ENCODE measurements around the gene THRAP3.

Gene THRAP3

DNA sequence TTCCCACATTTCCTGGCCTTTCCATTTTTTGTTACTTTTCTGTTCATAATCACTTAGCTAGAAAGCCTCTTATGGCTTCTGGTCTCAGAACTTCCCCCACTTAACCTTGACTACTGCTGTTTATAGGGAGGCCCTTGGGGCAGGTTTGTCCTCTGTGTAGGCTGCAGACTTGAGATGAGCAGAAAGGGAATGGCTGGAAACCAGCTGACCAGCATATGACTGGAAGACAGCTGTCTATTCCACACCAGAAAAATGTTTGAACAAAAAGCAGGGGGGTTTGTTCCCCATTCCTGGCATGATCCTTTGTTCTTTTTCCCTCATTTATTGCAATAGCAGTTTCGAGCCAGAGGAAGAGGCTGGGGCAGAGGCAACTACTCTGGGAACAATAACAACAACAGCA, 77.0 kb downstream of the THRAP3 start:
- no peak for DNase-seq (ENCODE audit: low read depth)

DNA sequence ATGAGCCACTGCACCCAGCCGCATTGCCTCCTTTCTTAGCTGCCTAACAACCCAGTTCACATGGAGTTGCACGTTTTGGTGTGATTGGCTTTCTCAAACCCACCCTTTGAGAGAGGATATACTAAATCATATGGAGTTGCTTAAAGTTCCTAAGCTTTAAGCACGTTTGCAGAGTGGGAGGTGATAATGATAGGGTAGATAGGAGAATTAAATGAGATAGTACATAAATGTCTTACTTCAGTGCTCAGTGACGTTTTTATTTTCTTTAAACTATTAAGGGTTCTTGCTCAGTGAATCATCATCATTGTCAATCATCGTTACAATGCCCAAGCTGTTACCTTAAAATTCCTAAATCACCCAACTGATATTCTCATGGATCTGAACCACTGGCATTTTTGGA, 79.0 kb downstream of the THRAP3 start:
- no peak for DNase-seq (ENCODE audit: low read depth)

DNA sequence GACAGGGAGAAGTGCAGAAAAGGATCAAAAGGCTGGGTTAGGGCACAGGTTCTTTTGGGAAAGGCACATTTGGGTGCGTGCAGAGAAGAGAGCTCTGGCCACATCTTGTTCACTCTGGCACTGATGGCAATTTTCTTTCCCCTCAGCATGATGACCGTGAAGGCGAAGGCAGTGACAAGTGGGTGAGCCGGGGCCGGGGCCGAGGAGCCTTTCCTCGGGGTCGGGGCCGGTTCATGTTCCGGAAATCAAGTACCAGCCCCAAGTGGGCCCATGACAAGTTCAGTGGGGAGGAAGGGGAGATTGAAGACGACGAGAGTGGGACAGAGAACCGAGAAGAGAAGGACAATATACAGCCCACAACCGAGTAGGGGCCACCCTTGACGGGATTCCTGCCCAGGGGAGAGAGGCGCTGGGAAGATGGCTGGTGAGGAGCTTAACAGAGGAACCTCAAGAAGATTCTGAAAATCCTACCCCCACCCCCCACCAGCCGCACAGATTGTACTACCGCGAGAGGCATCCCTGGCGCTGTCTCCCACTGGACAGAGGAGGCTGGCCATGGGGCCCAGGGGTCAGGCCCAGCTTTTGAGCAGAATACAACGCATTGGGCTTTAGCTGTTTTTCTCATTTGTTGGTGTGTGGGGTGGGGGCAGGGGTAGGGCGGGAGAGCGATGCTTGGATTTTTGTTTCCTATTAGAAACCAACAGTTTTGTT, 79.6 kb downstream of the THRAP3 start:
- DNase-seq (ENCODE audit: low read depth): no peak

DNA sequence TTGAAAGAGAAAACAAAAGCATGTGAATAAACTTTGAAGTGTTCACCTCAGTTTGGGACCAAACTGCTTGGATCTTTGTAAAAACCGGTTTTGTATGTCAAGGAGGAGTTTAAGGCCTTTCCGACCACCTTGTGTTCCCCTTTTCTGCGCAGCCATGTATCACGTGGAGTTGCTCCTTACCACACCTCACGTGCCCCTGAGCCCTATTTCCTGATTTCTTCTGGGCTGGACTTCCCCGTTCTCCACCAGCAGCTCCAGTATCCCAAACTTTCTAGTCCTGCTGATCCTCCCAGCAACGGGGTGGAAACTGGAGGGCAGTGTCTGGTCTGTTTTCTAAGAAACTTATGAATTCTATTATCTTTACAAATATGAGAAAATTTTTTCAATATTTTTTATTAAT, 80.3 kb downstream of the THRAP3 start:
- DNase-seq (ENCODE audit: low read depth): no peak

DNA sequence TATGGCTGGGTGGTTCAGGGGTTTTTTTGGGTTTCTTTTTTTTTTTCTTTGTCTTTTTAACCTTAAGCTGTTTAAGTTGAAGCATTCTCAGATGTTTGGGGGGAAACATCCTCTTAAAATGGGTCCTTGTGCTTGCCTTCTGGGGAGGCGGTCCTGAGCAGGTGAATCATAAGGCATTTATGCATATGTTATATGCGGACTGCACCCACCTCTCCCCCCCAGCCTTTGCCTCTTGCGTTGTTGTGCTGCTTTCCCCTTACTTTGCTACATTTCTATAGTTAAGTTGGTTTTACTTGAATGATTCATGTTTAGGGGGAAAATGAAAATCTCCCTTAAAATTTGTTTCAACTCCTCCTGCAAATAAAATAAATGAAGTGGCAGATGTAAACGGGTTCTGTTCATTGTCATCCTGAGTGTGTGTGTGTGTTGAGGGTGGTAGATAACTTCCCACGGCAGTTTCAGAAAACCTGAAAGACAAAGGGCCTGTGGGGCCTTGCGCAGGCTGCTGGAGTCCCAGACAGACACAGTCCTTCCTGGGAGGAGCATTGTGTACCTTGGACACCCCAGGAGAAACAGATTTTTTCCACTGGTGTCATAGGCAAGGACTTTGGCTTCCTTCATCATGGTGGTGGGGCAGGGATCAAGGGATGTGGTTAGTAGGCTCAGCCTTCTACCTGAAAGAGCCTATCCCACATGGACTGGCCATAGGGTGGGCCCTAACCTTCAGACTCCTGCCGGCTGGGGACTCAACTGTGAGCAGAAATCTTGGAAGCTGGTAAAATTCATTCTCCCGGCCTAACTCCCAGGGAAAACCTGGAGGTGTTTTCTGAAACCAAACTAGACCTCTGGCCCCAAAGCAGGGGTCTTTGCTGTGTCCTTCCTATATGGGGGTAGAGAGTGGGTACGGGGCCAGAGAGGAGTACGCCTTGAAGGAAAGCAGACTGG, 81.0 kb downstream of the THRAP3 start:
- no peak for DNase-seq (ENCODE audit: low read depth)

DNA sequence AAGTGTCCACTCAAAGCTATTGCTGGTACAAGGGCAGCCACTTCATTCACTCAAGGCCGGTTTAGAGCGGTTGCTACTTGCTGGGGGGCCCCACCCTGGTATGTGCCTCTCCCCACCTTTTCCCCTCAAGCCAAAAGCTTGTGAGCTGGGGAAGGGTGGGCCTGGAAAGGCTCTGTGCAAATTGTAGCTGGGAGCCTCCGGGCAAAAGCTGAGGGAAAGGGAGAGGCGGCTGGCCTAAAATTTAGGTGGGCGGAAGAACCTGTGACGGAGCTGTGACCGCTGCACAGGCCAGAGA, 81.6 kb downstream of the THRAP3 start:
- DNase-seq (ENCODE audit: low read depth): no peak

DNA sequence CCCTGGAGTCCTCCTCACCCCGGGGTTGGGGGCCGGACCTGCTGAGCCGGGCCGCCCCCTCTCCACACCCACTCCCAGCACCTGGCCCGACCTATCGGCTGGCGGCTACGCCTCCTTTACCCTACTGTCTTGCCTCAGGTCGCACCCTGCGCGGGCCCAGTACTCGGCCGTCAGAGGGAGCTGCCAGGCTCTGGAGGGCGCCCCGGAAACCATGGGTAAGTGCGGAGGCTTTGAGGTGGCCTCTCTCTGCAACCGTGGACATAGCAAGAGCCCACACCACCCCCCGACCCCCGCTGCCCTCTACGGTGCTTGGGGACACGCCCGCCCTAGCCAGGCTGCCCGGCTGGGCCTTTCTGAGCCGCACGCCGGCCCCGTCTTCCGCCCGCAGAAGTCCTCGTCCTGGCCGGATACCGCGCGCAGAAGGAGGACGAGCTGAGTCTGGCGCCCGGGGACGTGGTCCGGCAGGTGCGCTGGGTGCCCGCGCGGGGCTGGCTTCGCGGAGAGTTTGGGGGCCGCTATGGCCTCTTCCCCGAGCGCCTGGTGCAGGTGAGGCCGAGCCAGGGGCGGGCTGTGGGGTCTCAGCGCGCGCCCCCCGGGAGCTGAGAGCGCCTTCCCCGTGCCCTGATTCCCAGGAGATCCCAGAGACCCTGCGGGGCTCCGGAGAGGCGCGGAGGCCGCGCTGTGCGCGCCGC, 82.1 kb downstream of the THRAP3 start, which contains the start of gene SH3D21:
Gene SH3D21, plus strand, starts transcription at position 159 of the 692 bp plus-strand sequence. Its CDS starts 53 bp downstream, at position 212.
- no peak for DNase-seq (ENCODE audit: low read depth)

DNA sequence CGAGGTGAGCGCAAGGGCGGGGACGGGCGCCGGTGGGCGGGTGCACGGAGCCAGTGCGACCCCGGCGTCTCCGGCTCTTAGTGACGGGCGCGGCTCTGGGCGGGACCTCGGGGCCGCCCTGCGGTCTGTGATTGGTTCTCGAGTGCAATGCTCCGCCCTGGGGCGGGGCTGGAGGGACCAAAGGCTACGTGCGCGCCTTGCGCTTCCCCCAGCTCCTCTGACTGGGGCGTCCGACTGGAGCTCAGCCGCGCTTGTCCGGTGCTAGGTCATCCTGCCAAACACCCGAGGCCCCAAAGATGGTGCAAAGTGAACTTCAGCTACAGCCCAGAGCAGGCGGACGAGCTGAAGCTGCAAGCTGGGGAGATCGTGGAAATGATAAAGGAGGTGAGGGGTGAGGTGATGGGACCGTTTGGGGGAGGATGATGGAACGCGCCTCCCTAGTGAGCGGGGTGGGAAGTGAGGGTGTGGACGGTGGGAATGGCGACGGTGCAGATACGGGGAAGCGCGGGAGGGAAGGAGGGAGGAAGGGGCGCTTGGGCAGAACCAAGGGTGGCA, 82.7 kb downstream of the THRAP3 start:
- DNase-seq (ENCODE audit: low read depth): peak; percentile 76

DNA sequence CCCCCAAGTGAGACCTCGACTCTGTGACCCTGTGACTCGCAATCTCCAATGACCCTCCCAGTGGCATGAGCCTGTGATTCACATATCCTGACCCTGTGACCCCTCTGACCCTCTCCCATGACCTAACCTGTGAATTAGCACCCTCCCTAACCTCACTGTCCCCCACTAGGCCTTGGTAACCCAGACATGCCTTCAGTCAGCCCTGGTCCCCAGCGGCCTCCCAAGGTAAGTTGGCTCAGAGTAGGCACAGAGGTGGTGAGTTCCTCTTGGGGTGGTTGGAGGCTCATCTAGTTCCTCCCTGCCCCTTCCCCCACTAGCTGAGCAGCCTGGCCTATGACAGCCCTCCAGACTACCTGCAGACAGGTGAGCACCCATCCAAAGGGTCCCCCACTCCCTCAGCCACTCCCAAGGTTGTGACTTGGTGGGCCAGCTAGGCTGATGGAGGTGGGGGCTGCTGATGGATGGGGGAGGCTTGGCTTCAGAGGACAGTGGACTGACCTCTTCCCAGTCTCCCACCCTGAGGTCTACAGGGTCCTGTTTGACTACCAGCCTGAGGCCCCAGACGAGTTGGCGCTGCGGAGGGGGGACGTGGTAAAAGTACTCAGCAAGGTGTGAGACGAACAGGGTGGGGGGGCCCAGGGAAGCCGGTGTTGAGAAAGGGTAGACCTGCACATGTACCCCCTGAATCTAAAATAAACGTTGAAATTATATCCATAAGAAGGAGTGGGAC, 83.5 kb downstream of the THRAP3 start:
- DNase-seq (ENCODE audit: low read depth): no peak

DNA sequence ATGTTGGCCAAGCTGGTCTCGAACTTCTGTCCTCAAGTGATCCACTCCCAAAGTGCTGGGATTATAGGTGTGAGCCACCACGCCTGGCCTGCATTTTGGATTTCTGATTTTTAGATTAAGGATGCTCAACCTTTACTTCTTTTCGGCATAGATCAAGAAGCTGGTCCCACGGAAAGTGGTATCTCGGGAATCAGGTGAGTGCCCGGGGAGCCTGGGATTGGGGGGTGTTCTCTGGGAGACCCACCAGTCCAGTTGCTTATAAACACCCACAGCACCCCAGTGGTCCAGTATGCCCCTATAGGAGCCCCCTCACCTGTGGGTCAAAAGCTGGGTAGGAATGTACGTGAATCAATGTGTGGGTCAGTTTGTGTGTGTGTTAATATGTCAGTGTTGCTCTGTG, 85.2 kb downstream of the THRAP3 start:
- DNase-seq (ENCODE audit: low read depth): no peak

DNA sequence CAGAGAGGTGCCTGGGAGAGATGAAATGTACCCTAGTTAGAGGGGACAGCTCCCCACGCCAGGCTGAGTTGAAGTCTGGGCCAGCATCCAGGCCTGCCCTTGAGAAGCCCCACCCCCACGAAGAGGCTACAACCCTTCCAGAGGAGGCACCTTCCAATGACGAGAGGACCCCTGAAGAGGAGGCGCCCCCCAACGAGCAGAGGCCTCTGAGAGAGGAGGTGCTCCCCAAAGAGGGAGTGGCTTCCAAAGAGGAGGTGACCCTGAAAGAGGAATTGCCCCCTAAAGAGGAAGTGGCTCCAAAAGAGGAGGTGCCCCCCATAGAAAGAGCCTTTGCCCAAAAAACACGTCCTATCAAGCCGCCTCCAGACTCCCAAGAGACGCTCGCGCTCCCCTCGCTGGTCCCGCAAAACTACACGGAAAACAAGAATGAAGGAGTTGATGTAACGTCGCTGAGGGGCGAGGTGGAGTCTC, 96.1 kb downstream of the THRAP3 start:
- DNase-seq (ENCODE audit: low read depth): no peak

DNA sequence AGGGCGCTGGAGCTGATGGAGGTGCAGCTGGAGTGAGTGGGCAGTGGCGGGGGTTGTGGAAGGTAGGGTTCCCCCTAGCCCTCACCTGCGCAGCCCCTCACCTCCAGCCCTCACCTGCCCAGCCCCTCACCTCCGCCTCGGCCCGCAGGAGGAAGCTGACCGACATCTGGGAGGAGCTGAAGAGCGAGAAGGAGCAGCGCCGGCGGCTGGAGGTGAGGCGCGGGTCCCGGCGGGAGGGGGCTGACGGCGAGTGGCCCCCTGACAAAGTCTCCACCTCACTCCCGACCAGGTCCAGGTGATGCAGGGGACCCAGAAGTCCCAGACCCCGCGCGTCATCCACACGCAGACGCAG, 96.5 kb downstream of the THRAP3 start:
- DNase-seq (ENCODE audit: low read depth): no peak

DNA sequence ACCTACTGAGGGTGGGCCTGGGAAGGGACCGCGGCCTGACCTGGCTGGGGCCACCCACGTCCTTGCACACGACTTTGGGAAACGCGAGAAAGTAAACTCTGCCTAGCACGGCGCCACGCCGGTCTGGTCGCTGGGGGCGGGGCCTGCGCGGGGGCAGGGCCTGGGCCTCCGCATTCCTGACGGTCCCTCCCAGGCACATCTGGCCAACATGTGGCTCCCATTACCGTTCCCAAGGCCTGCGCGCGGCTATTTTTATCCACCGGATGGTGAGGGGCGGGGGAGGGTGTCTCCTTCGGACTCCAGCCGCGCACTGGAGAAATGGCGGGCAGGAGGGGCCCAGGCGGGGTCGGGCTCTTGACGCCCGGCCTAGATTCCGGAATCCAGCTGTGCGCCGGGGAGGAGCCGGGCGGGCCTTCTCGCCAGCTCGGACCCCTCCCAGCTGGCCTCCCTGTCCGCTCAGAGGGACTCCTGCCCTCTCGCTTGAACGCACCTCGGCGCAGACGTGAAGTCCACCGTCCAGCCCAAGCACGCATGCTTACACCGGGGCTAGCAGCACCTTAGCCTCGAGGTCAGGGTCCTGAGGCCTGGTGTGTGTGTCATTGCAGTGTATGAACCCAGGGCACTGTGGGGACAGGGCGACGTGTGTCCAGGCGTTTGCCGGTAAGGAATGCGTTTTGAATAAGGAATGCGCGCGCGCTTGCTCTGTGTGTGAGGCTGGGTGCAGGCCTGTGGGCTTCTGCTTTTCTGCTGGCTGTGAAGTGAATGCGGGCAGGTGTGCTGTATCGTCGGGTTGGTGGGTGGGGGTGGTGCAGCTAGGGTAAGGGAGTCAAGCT, 97.1 kb downstream of the THRAP3 start:
- peak; percentile 76 for DNase-seq (ENCODE audit: low read depth)

DNA sequence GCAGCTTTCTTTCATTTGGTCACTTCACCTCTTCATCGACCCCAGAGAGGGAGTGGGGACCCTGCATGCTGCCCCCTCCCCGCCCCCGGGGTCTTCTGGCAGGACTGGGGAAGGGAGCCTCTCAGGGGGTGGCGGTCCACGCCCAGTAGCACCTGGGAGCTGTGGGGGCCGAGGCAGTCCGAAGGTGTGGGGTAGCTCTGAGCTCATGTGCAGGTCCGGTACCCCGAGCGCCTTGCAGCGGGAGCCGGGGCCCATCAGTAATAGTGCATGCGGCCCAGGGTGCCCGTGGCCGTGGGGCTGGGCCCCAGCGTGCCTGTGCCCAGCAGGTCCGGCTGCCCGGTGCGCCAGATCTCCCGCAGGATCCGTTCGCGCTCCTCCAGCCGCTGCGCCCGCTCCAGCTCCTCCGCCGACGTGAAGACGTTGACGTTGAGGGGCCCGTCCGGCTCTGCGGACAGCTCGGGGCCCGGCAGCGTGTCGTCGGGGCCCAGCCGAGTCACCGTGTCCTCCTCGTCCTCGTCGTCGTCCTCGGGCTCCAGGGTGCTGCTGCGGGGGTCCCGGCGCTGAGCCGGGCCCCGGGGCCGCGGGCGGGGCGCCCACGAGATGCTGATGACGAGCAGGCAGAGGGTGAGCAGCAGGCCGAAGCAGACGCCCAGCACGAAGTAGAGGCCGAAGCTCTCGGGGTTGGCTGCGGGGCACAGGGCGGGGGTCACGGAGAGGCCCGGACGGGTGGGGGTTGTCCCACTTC, 98.0 kb downstream of the THRAP3 start:
- no peak for DNase-seq (ENCODE audit: low read depth)

DNA sequence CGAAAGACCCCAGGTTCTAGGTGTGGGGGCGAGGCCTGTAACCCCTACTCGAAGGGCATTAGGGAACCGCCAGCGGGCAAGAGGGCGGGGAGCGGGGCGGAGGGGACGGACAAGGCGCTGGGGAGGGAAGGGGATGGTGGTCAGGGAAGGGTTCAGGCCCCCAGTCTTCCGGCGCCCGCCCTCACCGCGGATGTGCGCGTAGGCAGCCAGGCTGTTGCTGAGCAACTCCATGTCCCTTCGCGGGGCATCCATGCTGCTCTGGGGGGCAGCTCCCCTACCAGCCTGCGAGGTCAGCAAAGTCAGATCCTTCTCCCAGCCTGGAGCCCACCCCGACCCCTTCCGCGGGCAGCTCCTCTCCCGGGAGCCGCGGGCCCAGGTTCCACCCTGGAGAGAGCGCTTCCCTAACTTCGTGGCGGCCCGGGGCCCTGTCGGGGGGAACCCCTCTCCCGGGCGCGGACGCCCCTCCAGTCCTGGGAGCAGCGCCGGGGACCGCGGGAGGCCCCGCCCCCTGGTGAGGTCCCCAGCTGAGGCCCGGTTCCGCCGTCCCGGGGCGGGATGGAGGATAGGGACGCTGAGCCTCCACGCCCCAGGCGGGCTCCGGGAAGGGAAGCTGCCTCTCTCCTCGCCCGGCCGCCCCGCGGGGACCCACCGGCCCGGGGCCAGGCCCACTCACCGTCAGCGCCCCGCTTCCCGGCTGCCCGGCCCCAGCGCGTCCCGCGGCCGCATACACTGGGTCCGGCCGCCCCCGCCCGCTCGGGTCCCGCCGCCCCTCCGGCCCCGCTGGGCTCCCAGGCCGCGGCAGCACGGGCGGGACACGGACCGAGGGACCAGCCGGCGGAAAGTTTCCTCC, 98.8 kb downstream of the THRAP3 start:
- no peak for DNase-seq (ENCODE audit: low read depth)

DNA sequence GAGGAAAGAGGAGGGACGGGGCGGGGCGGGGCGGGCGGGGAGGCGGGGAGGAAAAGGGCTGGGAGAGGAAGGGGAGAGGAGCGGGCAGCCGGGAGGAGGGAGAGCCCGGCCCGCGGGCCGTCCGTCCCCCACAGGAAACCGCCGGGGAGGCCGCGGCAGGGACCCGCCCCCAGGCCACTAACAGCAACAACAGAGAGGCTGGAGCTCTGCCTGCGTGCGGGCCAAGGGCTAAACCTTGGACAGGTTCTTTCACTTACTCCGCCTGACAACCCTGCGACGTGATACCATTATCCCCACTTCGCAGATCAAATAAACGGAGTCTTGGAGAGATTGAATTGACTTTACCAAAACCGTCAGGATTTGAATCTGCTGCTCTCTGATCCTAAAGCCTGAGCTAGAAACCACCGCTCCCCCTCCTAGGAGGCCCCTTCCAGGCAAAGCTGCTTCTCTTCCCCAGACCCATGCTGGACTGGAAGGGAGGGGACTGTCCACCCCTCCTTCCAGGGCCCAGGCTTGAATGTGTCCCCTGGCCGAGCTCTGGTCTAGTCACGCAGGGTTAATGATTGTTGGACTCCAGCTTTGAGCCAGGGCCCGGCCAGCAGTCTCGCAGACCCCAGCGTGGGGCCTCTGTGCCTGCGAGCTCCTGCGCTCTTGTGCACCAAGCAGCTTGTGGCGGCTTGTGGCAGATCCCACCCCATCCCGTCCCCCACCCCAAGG, 99.6 kb downstream of the THRAP3 start, which contains the start of gene EVA1B:
Gene EVA1B, minus strand, starts transcription at position 10 of the 717 bp plus-strand sequence. CDS start 608 bp downstream, outside the sequence.
- DNase-seq (ENCODE audit: low read depth): peak; percentile 62

DNA sequence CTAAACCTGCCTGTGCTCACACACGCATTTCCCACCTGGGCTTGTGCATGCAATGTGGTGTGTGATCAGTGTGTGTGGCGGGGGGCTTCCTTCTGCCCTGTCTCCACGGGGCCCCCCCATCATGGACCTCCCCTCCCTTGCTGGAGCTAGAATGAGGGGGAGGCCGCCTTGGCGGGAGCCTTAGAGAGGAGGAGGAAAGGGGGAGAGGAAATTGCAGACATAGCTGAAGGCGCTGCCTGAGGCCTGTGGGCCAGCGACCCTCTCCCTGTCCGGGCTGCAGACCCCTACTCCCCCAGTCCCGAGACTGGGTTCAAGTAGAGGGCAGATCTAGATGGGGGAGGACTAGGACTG, 100.1 kb downstream of the THRAP3 start:
- no peak for DNase-seq (ENCODE audit: low read depth)

DNA sequence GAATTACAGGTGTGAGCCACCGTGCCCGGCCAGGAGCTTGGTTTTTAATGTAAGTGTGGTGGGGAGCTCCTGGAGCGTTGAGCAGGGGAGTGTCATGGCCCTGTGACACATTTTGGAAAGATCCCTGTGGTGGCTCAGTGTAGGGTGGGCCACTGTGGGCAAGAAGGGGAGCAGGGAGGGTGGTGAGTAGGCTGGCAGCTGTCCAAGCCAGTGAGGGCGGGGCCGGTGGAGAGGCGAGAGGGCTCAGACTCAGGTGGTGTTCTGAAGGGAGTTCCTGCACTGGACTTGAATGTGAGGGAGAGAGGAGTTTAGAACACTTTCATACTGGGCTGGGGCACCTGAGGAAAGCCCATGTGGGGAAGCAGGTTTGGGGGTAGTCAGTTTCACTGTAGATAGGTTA, 102.3 kb downstream of the THRAP3 start:
- DNase-seq (ENCODE audit: low read depth): no peak
